NCI-H2196 (cell line): Measurements from ENCODE around the gene MYH3.

Experiments
- DNase-seq: peaks from one replicate; lab custom pipeline; 2025; ENCODE audit not compliant: unreplicated experiment; lab: John Stamatoyannopoulos, UW

MYH3 gene

DNA sequence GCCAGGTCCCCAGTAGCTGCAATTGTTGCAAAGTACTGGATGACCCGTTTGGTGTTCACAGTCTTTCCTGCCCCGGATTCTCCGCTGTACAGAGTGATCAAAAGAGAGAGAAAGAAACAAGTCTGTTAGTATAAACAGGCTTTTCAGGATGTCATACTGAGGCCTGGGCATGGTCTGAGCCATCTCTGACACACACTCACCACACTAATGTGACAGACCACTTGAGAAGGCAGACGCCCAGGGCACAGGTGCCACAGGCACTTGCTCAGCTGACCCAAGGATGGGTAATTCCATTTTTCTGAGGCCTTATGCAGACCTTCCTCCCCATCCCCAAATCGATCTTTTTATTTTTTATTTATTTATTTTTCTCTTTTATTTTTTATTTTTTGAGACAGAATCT is 7.5 kb downstream of the MYH3 start:
- no peak for DNase-seq

DNA sequence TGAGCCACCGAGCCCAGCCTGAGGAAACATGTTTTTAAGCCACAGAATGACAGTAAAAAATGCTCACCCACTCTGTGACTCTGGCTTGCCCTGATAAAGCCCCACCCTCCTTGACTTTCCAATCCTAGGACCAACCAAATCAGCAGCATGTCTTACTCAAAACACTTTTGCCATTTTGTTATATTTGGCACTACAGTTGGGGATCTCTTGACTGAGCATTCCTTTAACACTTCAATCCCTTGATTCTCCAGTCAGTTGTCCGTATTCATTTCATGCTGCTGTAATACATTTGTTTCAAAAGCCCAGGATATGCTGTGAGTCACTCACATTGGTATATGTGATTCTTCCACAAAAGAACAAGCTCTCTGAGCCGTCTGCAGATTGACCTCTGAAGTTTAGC is 8.2 kb downstream of the MYH3 start:
- DNase-seq, result no peak

- no peak for DNase-seq
These were observed 8.7 kb downstream of the MYH3 start for GRCh38 chr17:10648381-10648780.

- DNase-seq, result peak; percentile 33
These were observed 10.6 kb downstream of the MYH3 start for GRCh38 chr17:10646392-10646990.

DNA sequence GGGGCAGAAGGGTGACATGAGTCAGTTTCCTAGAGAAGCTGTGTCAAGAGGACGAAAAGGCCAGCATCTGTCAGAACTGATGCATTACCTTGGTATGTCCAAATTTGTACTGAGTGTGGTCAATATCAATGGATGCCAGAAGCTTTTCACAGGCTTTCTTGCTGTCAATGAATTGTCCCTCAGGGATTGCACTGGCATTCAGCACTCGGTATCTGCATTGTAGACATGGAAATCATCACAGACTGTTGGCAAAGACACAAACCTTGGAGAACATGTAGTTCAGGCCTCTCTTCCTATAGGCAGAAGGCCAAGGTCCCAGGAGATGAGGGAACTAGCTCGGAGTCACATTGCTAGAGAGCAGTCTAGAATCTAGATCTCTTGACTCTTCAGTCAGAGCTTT is 16.6 kb downstream of the MYH3 start:
- no peak for DNase-seq

DNA sequence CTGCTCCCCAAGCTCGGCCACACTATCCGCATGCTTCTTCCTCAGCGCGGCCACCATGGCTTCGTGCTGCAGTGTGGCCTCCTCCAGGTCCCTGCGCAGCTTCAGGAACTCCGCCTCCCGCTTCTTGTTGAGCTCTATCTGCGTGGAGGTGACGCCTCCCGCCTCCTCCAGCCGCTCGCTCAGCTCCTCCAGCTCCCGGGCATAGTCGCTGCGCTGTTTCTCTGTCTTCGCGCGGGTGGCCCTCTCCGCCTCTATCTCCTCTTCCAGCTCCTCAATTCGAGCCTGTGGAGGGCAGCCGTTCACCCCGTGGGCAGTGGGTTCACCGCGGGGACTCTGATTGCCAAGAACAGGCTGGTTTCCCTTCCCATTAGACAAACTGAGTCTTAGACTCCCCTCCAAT is 19.0 kb downstream of the MYH3 start:
- DNase-seq, result no peak

DNA sequence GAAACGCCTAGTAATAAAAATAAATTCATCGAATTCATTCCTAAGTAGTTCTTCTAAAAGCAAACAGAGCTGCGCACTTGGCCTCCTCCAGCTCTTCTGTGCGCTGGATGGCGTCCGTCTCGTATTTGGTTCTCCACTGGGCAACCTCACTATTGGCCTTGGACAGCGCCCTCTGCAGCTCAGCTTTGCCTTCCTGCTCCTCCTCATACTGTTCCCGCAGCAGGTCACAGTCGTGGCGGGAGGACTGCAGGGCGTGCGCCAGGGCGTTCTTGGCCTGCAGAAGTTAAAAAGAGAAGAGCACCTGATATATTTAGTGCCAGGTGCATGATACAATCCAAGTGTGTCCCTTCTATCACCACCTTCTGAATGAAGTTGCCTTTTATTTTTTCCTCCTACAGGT is 21.8 kb downstream of the MYH3 start:
- no peak for DNase-seq

DNA sequence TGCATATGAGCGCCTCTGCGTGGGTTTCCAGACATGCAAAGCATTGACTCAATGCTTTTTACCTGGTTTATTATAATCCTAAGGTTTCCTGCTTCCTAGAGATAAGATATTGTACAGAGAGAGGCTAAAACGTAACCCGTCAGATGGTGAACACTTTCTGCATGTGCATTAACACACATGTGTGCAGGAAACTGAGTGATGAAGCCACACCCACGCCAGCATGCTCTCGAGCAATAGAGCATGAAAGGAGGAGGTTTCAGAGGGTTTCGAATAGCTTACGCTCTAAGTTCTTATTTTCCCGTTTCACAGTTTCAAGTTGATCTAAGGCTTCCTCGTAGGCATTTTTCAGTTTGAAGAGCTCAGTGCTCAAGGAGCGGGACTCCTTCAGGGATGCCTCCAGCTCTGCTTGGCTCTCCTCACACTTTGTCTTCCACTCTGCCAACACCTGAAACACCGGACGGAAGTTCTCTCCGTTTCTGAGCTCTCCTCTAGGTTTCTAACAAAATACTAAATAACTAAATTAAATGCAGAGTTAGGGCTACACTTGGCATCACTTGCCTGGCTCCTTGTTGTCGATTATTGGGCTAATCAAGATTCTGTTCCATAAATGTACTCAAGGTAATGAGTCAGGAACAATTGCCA is 23.2 kb downstream of the MYH3 start:
- DNase-seq, result no peak

DNA sequence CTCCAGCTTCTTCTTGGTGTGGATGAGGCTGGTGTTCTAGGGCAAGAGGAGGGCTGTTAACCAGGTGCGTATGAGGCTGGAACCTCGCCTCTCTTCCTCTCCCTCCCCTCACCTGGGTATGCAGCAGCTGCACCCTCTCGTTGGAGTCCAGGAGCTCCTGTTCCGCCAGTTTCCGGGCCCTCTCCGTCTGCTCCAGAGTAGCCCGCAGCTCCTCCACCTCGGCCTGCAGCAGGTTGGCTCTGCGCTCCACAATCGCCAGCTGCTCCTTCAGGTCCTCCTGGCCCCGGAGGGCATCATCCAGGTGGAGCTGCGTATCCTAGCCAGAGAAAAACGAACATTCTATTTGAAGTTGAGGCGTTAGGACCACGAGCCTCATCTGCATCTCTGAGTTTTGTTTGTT is 25.4 kb downstream of the MYH3 start:
- no peak for DNase-seq

DNA sequence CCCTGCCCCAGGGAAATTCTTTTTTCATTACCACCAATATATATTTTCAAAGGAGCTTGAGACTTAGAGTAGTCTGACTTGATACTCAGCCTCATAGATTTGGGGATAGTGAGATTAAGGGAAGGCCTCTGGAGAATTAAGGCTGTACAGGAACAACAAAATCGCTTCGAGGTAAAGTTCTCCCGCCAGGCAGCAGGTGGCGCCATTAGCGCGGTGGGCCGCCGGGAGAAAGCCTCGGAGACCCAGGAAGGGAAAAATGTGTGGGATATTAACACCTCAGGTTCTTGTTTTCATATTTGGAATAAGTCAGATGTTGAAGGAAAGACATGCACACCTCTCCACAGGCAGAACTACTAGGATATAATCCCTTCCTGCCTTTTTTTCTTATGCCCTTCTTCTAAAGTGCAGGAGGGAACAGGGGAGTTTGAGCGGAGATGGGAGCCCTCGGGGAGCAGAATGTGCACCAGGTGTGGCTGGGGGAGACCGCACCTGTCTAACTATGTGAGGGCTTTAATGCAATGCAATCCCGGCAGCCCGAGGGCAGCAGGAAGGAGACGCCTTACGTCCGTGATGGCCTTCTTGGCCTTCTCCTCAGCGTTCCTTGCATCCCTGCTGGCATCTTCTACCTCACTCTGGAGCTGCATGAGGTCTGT is 25.9 kb downstream of the MYH3 start:
- peak; percentile 0 for DNase-seq

GRCh38 chr17:10629706-10630105 is 27.4 kb downstream of the MYH3 start:
- DNase-seq, result no peak

- DNase-seq, result no peak
These were observed 28.4 kb downstream of the MYH3 start for GRCh38 chr17:10628756-10629155.

DNA sequence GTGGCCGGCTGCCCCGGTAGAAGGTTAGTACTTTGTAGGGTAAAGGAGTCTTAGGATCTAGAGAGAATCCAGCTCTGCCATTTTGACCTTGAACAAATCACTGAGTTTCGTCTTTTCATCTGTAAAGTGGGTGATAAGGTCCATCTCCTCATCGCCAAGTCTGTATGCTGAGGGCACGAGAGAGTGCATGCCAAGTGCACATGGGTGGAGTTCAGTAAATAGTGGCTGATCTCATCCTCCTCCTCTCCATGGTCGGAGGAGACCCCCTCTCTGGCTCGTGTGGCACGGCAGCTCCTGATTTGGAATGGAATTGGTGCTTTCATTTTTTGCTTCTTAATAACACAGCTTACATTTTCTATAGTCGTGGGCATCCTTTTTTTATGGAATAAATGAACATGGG is 30.7 kb downstream of the MYH3 start:
- DNase-seq, result no peak

GRCh38 chr17:10624969-10625368 is 32.1 kb downstream of the MYH3 start:
- no peak for DNase-seq

- DNase-seq, result no peak
These were observed 33.3 kb downstream of the MYH3 start for GRCh38 chr17:10623737-10624338.

DNA sequence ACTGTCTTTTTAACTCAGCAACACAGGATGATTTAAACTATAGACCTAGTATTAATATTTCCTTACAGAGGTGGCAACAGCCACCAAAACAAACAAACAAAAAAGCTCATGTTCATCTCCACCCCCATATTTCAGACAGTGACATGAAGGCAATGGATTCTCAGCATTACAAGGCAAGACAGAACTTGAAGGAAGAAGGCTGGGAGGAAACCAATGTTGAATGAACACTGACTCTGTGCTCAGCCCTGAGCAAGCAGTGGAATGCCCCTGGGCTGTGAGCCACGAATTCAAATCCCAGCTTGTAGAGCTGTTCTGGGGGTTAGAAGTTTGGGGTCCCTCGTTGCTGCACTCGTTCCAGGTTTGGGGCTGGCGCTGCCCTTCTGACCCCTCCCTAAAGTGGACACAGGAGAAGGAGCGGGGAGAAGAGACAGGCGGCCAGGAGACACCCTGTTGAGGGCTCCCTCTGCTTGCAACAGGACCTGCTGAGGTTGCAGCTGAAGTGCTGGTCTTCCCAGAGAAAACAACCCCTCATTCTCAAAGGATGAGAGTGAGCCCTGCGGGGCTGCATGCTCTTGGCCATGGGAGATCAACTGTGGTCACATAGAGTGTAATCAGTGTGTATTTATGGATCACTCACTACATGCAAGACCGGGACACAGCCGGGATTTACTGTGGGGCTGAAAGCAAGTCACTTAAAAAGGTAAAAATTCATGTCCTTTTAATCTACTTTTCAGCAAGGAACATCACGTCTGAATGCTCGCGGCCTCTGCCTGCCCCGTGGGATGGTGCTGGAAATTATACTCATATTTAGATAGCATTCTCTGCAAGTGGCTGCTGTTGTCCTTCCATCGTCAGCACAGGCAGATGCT is 34.3 kb downstream of the MYH3 start:
- no peak for DNase-seq

DNA sequence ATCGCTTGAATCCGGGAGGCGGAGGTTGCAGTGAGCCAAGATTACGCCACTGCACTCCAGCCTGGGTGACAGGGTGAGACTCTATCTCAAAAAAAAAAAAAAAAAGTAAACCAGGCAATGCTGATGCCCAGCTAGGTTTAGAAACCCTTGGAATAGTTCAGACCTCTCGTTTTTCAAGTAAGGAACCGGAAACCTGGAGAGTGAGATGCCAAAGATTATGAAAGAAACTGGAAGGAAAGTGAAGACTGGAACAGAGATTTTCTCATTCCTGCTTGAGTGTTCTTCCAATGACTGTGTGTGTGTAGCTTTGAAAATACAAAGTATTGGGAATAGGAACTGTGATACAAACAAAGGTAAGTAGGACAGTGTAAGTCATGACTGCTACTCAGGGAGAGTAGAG is 35.7 kb downstream of the MYH3 start:
- no peak for DNase-seq

GRCh38 chr17:10620823-10621222 is 36.3 kb downstream of the MYH3 start:
- DNase-seq, result no peak

GRCh38 chr17:10618202-10618635 is 38.9 kb downstream of the MYH3 start:
- peak; percentile 21 for DNase-seq

DNA sequence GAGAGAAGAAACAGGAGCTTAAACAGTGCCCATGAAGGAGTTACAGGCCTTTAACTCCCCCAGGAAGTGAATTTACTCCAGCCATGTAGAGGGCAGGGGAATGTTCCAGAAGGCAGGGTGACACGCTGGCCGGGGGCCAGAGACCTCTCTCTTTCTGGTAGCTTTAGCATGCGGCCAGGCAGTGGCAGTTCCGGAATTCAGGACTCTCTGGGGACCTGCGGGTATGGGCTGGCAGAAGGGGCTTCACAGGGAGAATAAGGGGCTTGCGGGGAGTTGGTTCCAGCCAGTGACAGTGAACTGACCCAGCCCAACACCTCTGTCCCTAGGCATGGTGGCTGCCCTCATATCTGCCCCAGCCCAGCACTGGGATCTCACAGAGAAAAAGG is 40.0 kb downstream of the MYH3 start:
- no peak for DNase-seq

DNA sequence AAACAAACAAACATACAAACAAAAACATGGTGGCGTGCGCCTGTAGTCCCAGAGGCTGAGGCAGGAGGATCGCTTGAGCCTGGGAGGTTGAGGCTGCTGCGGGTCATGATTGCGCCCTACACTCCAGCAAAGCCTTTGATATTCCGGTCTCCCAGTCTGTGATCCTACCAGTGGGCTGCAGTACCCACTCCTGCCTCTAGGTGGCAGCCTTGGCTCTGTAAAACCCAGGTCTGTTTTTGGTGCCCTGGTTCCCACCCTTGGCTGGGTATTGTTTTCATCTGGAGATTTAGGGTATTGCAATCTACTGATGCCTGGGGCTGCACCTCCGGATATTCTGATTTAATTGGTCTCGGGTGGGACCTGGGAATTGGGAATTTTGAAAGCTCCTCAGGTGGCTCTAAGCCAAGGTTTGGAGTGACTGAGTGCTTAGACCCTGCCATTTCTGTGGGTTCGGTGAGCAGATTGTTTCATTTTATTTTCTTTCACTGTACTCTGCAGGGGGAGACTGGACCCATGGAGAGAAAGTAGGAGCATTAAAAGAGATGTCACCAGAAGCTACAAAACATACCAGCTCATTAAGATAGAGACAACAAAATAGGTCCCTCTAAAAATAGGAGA is 40.5 kb downstream of the MYH3 start:
- peak; percentile 45 for DNase-seq
